HPDE6-E6E7 (cell line): ENCODE measurements around the gene DDX11.
"Not testable (repeated sequence)": the region's sequence is repeated elsewhere in the genome, so short reads cannot be mapped to it uniquely, and the experiment has no call there.

Experiments
- DNase-seq: peaks from one replicate; pipeline ENCODE4 v3.0.0; 2011; ENCODE audit warnings: missing footprints; ENCODE audit errors: extremely low spot score

DDX11 gene

GRCh38 chr12:31122481-31122880, 48.8 kb downstream of the DDX11 start:
- no peak for DNase-seq

GRCh38 chr12:31124158-31124557, 50.5 kb downstream of the DDX11 start:
- DNase-seq, result not testable (repeated sequence)

- not testable (repeated sequence) for DNase-seq
Measured at GRCh38 chr12:31125171-31125570, 51.5 kb downstream of the DDX11 start.

GRCh38 chr12:31127209-31127848, 53.7 kb downstream of the DDX11 start:
- DNase-seq, result not testable (repeated sequence)

- DNase-seq, result not testable (repeated sequence)
Measured at GRCh38 chr12:31136581-31136980, 62.9 kb downstream of the DDX11 start.

- DNase-seq, result not testable (repeated sequence)
Measured at GRCh38 chr12:31144768-31145167, 71.1 kb downstream of the DDX11 start.

- DNase-seq, result not testable (repeated sequence)
Measured at GRCh38 chr12:31145296-31145695, 71.6 kb downstream of the DDX11 start.

- DNase-seq, result not testable (repeated sequence)
Measured at GRCh38 chr12:31147415-31147814, 73.8 kb downstream of the DDX11 start.

GRCh38 chr12:31150766-31151165, 77.1 kb downstream of the DDX11 start:
- DNase-seq, result not testable (repeated sequence)
